PC-9 (cell line): Measurements from ENCODE around the gene MYO3B.

Experiments
- EZH2 ChIP-seq: fragments of 200-600 bp; sonication (generic); IDR thresholded peaks from 2 replicates; pipeline ENCODE4 v1.8.0; 2017; ENCODE audit warnings: antibody characterized with exemption, low read depth
- TF ChIP-seq, protein P1 (sequence below): fragments of 200-600 bp; sonication (generic); conservative IDR thresholded peaks from 2 replicates; pipeline ENCODE4 v1.6.1; 2017; ENCODE audit warnings: mixed run types, antibody characterized with exemption, mild to moderate bottlenecking, moderate library complexity

DNA sequence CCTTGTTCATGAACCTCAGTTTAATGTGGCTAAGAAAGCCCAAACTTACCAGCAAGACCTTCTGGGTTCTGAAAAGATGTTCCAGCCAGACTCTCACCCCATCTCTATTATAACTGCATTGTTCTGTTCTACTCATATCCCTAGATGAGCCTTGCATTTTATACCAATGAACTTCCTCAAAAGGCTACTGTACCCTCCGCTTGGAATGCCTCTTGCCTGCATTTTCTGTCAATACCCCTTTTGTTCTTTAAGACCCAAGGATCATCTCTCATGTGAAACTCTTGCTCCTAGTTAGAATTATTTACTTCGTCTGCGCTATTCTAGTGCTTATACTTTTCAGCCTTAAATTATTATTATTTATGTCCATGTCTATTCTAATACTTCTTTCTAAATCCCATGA is 181.5 kb downstream of the MYO3B start:
- TF ChIP-seq, protein P1, sequence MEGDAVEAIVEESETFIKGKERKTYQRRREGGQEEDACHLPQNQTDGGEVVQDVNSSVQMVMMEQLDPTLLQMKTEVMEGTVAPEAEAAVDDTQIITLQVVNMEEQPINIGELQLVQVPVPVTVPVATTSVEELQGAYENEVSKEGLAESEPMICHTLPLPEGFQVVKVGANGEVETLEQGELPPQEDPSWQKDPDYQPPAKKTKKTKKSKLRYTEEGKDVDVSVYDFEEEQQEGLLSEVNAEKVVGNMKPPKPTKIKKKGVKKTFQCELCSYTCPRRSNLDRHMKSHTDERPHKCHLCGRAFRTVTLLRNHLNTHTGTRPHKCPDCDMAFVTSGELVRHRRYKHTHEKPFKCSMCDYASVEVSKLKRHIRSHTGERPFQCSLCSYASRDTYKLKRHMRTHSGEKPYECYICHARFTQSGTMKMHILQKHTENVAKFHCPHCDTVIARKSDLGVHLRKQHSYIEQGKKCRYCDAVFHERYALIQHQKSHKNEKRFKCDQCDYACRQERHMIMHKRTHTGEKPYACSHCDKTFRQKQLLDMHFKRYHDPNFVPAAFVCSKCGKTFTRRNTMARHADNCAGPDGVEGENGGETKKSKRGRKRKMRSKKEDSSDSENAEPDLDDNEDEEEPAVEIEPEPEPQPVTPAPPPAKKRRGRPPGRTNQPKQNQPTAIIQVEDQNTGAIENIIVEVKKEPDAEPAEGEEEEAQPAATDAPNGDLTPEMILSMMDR: no peak
- TF ChIP-seq EZH2: no peak
